ENCODE results near the gene HIBADH.

HIBADH gene

GRCh38 chr7:27662490-27663205, at the start of gene HIBADH:
TSS of gene HIBADH (minus strand) at chr7:27662883. CDS start at chr7:27662788, 95 bp downstream.
- peak; percentile 99 for DNase-seq (ENCODE audit: low spot score)

GRCh38 chr7:27712217-27712616, 49.5 kb upstream of the HIBADH start:
- DNase-seq (ENCODE audit: low spot score) = no peak

DNA sequence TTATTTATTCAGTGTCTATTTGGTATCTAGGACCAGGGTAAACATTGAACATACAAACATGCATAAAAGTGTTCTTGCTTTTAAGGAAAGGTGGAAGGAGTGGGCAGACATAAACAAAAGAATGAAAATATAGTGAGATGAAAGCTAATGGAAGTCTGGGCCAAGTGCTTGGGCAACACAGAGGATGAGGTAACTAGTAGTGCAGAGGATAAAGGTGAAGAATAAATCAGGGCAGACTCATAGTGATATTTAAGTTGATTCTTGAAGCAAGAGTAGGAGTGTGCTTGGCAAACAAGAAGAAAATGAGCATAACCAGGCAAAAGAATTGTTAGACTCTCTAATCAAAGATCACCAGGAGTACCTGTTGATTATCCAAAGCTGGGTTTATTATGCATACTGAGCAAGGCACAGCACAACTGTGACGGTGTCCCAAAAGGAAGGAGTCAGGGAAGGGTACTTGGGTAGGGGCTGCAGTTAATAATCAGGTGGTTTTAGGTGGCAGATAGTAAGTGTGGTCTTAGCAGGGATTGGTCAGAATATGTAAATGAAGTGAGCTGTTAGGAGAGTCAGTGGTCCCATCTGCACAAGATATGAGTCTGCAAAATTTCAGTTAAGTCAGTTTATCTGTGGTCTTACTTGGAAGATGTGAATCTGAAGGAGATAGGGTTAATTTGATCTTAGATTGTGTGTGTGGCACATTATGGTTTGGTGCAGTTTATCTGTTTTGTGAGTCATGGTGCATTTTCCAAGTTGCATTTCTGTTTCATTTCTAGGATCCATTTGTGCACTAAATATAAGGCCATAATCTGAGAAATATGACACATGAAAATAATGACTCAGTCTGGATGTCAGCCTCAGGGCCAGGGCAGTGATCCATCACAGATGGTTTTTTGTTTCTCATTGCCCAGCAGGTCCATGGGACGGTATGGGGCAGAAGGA, 46.7 kb upstream of the HIBADH start:
- DNase-seq (ENCODE audit: low spot score) = peak; percentile 81

DNA sequence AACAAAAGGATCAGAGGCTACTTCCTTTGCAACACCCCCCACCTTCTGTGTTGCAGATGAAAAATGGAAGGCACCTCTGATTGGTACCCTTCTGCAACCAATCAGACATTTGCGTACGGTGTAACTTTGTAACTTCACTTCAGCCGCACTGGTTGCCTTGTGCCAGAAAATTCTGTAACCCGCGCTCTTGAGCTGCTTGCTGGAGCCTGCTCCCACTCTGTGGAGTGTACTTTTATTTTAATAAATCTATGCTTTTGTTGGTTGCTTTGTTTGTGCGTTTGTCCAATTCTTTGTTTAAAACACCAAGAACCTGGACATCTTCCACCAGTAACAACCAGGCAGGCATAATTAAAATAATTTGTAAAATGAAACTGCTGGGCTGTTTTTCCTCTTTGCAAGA, 45.8 kb upstream of the HIBADH start:
- DNase-seq (ENCODE audit: low spot score) = no peak

DNA sequence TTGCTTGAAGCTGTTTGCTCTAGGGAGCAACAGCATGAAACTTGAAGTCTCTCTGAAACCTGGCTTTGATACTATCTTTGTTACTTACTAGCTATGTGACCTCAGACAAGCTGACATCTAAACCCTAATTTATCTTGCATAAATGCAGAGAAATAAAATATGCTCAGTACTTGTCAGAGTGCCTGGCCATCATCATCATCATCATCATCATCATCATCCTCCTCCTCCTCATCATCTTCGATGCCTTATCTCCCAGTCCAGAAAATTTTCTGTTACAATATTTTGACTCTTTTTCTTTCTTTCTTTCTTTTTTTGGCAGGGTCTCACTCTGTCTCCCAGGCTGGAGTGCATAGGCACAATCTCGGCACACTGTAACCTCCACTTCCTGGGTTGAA, 42.5 kb upstream of the HIBADH start:
- no peak for DNase-seq (ENCODE audit: low spot score)

GRCh38 chr7:27704422-27705199, 41.9 kb upstream of the HIBADH start:
- no peak for DNase-seq (ENCODE audit: low spot score)

DNA sequence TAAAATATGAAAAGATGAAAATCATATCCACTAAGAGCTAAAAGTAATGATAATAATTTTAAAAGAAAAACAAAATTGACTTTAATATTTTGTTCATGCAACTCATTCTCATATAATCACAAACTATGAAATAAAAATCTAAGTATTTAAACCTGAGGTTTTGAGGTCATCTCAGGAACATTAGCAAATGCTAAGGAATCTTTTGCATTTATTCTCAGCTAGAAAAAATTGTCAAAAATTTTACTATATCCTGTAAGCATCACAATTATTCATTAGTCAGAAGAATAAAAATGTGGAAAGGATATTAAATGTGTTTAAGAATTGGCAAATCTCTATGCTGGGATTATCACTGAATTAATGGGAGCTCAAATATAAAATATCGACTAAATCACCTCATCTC, 40.5 kb upstream of the HIBADH start:
- no peak for DNase-seq (ENCODE audit: low spot score)

GRCh38 chr7:27700501-27700900, 37.8 kb upstream of the HIBADH start:
- no peak for DNase-seq (ENCODE audit: low spot score)

DNA sequence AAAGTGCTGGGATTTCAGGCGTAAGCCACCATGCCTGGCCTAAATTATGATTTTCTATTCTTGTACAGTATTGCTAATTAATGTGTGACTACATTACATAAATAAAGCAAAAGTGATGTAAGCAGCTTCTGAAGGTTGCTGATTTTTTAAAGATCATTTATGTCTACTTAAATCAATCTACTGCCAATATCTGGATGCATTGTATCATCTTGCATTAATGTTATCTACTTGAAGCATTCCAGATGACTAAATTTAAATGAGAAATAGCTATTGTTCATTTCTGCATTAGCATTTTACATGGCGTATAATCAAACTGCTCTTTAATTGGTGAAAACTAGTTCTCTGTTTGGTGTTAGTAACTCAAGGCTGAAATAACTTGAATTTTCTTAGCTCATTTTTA, 37.1 kb upstream of the HIBADH start:
- no peak for DNase-seq (ENCODE audit: low spot score)

DNA sequence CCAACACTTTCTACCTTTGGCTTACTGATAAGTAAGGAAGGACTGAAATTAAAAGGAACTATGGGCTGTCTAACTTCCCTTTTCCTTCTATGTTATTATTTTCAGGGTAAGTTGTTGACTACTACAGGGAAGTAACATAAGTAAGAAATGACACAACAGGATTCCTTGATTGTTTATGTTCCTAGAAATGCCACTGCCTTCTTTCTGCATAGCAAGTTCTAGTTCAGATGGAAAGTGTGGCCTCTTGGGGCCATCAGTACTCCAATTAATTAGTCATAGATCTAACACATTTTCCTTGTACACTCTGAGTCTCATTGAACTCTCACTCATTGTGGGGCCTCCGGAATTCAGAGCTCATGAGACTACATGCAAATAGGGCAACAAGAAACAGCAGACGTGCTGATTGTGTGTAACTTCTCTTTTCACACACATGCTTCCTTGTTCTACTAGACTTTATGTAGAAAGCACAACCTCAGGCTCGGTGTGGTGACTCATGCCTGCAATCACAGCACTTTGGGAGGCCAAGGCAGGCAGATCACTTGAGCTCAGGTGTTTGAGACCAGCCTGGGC, 35.3 kb upstream of the HIBADH start:
- peak; percentile 78 for DNase-seq (ENCODE audit: low spot score)

- no peak for DNase-seq (ENCODE audit: low spot score)
These were observed 32.4 kb upstream of the HIBADH start for GRCh38 chr7:27695096-27695495.

- peak; percentile 87 for DNase-seq (ENCODE audit: low spot score)
These were observed 31.1 kb upstream of the HIBADH start for GRCh38 chr7:27693794-27694193.

DNA sequence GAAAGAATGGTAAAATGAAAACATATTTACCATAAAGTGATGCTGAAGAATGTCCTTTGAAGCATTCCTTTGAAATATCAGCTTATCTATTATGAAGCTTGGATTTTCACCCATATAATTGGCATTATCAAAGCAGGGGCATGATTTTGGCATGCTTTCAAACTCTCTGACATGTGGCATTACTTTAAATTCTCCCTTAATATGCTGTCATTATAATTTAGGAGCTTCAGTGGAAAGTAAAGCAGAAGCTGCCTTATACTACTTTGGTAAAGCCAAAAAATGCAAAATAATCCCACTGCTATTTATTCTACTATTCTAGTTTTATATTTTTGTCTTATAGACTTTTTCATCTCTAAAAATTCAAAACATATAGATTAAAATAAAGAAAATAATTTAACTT, 28.0 kb upstream of the HIBADH start:
- DNase-seq (ENCODE audit: low spot score) = no peak

- DNase-seq (ENCODE audit: low spot score) = peak; percentile 61
These were observed 27.0 kb upstream of the HIBADH start for GRCh38 chr7:27689591-27690164.

GRCh38 chr7:27689150-27689549, 26.5 kb upstream of the HIBADH start:
- no peak for DNase-seq (ENCODE audit: low spot score)

DNA sequence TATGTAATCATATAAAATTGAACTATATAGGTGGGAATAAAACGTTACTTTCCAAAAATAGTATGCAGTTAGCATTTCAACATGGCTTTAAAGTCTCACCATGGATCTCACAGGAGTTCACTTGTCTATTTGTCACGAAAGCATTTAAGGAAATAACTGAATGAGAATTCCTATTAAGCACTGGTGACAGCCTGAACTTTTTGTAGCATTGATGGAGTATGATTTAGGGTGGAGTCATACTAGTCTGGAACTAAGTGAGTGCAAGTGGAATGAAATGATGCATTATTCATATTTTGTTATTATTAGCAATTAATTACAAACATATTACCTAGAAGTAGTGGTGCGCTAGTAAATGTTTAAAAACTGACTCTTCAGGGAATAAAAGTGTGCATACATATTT, 26.0 kb upstream of the HIBADH start:
- DNase-seq (ENCODE audit: low spot score) = no peak

DNA sequence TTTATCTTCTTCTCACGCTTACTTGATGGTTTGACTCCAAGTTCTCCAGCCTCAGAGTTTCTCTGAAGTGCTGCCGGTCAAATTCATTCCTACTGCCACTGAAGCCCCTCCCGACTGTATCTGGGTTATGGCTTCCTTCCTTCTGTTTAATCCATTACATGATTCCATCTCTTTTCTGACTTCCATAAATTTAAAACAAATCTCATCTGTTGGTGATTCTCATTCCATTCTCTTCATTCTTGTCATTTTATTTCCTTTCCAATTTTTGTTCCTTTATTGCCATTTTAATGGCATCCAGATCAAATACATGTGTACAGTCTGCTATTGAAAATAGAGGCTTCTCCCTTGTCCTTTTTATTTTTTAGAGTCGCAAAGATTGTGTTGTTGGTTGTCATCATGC, 25.4 kb upstream of the HIBADH start:
- no peak for DNase-seq (ENCODE audit: low spot score)

- no peak for DNase-seq (ENCODE audit: low spot score)
These were observed 23.6 kb upstream of the HIBADH start for GRCh38 chr7:27686315-27686714.

- no peak for DNase-seq (ENCODE audit: low spot score)
These were observed 23.2 kb upstream of the HIBADH start for GRCh38 chr7:27685893-27686292.

- no peak for DNase-seq (ENCODE audit: low spot score)
These were observed 22.5 kb upstream of the HIBADH start for GRCh38 chr7:27685209-27685608.

- DNase-seq (ENCODE audit: low spot score) = no peak
These were observed 21.8 kb upstream of the HIBADH start for GRCh38 chr7:27684491-27684890.

GRCh38 chr7:27680610-27681009, 17.9 kb upstream of the HIBADH start:
- DNase-seq (ENCODE audit: low spot score) = no peak

All from COLO829 (cell line).